NCI-H2196 treated with DMSO at 0.1 percent for 48 hours (cell line): ENCODE measurements around the gene CACUL1.
"Not testable (repeated sequence)": the region's sequence is repeated elsewhere in the genome, so short reads cannot be mapped to it uniquely, and the experiment has no call there.

Source experiments
- DNase-seq: peaks from one replicate; lab custom pipeline; 2025; ENCODE audit not compliant: unreplicated experiment; lab: John Stamatoyannopoulos, UW

CACUL1 gene

DNA sequence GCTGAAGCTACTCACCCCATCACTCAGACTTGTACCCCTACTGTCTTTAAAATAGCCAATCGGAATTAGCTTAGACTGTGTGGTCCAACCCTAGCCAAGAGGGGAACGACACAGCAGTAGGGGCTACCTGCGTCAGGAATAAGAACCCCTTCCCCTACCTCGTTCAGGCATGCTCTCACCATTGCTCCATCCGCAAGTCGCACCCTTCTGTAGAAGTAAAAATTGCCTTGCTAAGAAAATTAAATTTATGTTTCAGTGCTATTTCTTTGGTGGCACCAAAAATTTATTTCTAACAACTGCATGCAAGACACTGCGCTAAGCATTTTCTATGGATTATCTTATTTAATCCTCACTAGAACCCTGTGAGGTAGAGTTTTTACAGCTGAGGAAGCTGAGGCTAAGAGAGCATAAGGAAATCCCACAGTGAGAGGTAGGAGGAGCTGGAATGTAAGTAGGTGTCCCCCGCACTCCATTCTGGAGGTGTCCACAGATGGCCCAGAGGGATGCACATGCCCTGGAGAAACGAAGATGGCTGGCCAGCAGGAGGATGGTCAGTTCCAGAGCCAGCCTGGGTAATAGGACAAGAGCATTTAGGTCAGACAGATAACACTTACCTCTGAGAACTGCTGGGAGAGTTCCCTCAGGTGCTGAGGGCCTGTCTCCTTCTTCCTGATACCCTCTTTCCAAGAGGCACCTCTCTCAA is 15.3 kb upstream of the CACUL1 start:
- no peak for DNase-seq

DNA sequence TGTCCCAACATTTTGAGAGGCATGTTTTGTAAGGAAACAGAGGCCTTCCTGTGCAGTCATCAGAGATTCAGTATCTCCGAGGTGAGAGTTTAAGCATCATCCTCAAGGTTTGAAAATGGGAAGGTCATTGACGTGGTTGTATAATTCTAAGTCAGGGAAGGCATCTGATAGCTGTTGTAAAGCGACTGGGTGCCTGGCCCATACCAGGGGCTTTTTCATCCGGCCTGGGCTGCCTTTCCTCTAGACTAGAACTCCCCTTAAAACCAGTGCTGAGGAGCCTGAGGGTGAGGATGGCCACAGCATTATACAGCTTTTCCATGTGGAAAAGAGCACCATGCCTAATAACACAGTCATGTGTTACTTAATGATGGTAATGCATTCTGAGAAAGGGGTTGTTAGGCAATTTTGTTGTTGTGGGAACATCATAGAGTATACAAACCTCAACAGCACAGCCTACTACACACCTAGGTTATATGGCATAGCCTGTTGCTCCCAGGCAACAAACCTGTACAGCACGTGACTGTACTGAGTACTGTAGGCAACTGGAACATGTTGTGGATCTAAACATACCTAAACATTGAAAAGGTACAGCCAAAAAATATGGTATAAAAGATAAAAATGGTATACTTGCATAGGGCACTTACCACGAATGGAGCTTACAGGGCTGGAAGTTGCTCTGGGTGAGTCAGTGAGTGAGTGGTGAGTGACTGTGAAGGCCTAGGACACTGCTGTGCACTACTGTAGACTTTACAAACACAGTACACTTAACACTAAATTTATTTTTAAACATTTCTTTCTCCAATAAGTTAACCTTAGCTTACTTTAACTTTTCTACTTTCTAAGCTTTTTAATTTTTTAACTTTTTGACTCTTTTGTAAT is 13.5 kb upstream of the CACUL1 start:
- DNase-seq = no peak

DNA sequence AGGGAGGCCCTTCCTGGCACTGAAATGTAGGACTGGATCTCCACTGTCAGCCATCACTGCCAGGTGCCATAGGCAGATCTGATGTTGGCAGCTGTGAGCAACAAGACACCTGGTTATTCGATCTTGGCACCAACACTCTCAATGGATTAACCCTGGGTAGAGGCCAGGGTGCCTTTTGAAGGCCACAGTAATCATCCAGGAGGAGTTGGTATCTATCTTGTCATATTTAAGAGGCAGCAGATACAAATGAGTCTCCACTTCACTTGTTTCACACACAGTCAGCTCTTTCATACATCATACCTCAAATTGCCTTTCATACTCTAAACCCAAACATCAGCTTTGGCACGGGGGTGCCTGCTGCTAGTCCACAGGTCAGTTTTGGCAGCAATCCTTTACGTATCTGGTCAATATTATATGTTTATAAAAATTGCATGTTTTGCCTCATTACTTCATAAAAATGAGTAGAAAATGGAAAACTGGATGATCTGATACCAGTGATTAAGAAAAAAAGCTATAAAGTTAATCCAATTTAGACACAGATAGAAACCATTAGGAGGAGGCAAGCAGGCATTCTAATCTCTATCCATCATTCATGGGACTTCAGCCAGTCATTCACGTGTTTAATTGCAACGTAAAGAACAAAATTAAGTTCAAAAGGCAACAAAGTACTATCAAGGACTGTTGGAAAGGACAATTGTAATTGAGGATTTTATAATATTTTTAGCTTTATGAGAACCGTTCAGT is 12.7 kb upstream of the CACUL1 start:
- no peak for DNase-seq

DNA sequence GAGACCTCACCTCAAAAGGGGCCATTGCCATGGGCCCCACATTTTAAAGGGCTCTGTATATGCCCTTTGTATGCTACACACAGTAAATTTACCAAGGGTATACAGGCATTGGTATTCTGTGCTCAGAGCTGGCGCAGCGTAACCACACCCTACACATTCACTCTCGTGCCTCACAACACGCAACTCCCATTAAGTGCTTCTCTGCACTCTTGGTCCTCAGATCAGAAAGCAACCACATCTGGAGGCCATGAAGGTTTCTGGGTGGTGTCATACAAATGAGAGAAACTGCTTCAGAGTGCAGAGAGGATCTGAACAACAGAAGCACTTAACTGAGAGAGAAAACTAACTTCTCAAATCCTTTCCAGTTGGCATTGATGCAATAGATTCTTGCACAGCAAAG is 9.4 kb upstream of the CACUL1 start:
- DNase-seq = no peak

DNA sequence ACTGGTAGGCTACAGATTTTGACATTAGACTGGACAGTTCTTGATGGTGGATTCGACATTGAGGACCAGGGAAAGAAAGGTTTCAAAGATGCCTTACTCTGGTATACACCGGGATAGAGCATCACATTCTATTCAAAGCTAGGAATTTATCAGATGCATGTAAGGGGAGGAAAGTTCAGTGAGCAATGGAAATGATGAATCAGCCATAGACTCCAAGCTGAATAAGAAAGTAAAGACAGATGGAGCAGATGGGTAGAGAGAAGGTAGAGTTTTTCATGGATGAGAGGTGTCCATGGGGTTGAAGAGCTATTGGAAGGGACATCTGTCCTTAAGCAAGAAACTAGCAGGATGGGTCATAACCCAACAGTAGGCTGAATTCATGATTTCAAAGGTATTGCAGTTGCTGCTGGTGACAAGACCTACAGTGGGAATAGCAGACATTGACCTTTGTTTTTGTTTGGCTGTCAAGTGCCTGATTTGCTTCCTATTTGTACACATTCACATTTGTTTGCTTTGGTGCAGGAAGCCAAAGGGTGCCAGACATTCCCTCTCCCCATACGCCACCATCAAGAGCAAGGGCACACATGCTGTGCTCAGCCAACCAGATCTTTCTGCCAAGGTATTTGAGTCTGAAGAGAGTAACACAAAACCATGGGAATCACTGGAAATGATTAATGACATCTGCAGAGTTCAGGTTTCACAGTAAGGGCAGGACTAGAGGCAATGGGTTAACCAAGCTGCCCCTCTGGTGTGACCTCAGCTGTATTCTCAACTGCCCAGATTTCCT is 8.6 kb upstream of the CACUL1 start:
- DNase-seq = peak; percentile 55

DNA sequence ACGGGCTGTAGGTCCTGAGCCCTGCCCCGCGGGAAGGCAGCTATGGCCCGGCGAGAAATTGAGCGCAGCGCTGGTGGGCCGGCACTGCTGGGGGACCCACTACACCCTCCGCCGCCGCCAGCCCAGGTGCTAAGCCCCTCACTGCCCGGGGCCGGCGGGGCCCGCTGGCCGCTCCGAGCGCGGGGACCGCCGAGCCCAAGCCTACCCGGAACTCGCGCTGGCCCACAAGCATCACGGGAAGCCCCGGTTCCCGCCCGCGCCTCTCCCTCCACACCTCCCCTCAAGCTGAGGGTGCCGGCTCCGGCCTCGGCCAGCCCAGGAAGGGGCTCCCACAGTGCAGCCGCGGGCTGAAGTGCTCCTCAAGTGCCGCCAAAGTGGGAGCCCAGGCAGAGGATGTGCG is 5.5 kb upstream of the CACUL1 start:
- no peak for DNase-seq

DNA sequence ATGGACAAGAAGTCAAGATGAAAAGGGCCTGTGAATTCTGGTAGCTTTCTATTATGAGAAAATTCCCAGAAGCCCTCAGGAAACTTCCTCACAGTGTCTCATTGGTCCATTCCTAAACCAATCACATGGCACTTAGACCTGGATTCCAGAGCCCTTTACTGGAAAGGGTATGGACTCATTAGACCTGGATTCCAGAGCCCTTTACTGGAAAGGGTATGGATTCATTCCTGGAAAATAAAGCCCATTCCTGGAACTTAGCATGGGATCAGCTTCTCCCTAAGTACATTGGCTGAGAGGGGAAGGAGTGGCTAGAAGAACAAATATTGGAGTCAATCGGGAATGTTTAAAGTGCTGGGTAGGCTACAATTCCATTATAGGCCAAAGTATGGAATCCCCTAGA is 3.7 kb upstream of the CACUL1 start:
- no peak for DNase-seq

DNA sequence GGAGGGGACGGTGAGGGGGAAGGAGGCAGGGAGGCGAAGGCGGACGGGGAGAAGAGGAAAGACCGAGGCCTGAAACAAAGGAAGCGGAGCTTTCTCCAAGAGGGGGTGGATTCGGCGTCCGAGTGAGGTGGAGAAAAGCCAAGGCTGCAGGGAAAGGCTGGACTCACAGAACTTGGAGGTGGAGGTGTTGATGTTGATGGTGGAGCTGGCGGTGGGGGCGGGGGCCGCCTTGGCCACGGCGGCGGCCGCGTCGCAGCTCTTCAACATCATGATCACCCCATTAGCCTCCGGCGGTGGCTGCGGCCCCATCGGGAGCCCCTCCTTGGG is 578 bp downstream of the CACUL1 start:
- no peak for DNase-seq

DNA sequence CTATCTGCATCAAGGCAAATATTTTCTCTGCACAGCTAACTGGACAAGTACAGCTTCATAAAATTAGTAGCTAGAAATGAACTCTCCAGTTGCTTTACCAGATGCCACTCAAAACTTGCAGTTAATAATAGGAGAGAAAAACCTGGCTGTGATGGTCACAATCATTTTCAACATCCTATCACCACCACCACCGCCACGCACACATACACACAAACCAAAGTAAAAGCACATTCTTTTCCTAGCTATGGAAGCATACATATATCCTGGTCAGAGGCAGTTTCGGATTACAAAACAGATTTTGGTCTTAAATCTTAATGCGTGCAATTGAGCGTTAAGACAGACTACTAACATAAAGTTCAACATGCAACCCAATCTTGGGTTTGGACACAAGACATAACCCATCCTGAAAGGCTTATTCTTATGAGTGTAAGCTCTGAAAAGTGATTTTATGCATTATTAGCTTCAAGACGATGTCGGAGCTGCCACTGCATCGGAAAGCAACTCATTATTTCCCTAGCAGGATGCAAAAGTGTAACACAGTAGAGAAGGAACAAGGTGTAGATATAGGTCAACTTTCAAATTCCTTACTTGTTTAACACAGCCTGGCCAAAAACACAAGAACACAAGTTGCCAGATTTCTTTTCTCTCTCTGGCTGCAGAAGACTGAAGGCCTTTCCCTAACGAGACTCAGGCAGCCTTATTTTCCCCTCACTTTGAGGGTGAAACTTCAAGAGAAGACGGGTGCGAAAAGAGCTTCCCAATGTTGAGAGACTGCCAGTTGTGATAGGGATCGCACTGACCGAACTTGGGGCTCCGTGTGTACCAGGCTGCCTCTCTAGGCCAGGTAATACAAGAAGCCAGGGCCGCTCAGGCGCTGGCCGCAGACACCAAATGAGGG is 1.2 kb downstream of the CACUL1 start:
- peak; percentile 4 for DNase-seq

DNA sequence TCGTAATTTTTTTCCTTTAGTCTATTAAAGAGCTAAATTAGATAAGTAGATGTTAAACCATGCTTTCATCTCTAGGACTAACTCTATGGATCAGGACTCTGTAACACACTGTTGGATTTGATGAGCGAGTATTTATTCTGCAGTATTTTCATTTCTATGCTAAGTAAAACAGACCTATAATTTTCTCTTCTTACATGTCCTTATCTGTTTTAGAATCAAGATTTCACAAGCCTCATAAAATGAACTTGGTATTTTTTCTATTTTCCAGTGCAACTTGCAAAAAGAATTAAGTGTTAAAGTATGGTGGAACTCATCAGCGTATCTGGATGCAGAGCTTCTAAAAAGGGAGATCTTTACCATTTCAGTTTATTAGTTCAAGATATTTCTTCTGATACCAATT is 2.4 kb downstream of the CACUL1 start:
- no peak for DNase-seq

DNA sequence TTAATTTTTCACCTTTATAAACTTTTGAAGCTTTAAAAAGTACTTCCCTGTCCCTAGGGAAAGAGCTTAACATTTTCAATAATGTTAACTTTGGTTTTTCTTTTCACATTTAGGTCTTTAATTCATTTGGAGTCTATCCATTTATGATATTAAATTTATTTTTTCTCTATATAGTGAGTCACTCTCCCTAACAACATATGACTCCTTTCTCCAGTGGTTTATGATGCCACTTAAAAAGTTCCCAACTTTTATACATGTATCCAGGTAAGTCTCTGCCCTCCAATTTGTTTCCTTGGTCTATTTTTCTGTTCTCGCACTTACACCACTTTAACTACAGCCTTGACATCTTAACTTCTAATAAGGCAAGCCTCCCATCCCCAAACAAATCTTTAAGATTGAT is 3.5 kb downstream of the CACUL1 start:
- DNase-seq = no peak

DNA sequence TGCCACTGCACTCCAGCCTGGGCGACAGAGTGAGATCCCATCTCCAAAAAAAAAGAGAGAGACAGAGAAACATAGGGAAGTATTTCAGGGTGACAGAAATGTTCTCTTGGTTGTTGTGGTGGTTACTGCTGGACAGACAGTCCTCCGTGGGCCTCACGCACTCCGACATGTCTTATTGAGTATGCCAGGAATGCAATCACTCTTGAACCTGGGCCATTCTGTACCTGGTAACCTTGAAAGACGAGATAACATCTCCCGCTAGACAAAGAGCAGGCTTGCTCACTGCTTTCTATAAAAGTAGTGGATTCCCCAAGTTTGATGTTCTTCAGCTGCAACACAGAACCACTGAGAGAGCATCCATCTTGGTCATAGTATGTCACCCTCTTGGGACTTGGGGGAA is 6.7 kb downstream of the CACUL1 start:
- DNase-seq = no peak

DNA sequence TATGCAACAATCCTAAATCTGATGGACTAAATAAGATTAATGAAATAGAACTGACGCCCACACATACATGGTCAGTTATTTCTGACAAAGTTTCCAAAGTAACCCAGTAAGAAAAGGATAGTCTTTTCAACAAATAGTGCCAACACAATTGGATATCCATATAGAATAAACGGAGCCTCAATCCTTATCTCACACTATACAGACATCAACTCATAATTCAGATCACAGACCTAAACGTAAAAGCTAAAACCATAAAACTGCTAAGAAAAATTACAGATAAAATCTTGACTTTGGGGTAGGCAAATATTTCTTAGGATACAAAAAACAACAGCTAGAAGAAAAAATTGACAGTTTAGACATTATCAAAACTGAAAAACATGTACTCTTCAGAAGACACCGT is 8.5 kb downstream of the CACUL1 start:
- DNase-seq = no peak

DNA sequence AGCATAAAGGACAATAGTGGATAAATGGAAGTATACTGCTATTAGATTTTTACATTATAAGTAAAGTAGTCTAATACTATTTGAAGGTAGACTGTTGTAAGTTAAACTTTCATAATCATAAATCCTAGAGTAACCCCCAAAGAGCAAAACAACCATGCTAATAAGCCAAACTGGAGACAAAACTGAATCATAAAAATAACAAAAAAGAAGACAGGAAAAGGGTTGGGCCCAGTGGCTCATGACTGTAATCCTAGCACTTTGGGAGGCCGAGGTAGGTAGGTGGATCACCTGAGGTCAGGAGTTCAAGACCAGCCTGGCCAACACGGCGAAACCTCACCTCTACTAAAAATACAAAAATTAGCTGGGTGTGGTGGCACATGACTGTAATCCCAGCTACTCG is 9.7 kb downstream of the CACUL1 start:
- DNase-seq = no peak

DNA sequence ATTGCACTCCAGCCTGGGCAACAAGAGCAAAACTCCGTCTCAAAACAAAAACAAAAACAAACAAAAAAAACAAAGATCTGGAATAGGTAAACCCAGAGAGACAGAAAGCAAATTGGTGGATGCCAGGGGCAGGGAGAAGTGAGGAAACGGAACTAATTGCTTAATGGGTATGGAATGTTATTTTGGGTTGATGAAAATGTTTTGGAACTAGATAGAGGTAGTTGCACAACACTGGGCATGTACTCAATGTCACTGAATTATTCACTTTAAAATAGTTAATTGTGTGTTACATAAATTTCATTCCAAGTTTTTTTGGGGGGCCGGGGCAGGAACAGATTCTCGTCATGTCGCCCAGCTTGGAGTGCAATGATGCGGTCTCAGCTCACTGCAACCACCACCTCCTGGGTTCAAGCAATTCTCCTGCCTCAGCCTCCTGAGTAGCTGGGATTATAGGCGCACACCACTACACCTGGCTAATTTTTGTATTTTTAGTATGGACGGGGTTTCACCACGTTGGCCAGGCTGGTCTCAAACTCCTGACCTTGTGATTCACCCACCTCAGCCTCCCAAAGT is 10.3 kb downstream of the CACUL1 start:
- not testable (repeated sequence) for DNase-seq

DNA sequence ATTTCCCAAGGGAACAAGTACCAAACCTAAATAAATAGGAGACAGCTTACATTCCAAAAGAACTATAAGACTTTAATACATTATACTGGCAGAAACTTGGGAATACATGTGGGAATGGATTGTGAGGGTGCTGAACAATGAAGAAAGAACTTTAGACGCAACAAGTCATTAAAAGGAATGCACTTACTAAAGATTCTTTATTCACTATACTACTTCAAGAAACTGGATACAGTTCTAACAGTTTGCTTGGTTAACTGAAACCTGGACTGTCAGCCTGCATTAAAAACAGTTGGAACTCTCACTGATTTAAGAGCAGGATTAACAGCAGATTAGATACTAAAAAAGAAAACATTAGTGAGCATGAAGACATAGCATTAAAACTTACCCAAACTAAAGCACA is 12.0 kb downstream of the CACUL1 start:
- no peak for DNase-seq

DNA sequence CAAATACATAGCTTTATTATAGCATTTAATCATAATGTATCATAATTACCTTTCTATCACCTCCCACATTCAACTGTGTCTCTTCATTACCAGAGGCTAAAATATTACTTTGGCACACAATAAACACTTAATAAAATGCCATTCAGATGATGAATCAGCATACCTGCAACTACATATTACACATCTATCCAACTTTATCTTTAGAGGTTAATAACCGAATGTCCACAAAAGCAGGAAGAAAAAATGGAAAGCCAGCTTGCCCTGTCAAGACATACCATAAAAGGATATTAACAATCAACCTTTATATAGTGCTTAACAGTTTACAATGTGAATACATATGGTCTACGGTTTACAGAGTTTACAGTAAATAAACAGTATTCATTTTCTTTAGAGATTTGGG is 12.7 kb downstream of the CACUL1 start:
- no peak for DNase-seq

DNA sequence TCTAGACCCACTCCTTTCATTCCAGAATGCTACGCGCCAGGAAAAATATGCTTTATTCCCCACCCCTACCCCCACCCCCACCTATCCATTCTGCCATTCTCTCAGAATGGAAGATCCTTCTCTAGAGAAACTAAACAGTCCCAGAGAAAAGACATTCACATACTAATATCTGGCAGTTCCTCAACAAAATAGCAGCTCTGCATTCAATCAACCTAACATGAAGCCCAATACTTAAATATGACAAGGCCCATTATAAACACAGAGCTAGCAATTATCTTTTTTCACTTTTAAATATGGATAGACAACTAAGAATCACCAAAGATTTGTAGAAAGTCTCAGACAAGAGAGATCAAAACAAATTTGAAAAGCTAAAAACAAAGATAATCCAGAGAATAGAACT is 16.4 kb downstream of the CACUL1 start:
- no peak for DNase-seq

DNA sequence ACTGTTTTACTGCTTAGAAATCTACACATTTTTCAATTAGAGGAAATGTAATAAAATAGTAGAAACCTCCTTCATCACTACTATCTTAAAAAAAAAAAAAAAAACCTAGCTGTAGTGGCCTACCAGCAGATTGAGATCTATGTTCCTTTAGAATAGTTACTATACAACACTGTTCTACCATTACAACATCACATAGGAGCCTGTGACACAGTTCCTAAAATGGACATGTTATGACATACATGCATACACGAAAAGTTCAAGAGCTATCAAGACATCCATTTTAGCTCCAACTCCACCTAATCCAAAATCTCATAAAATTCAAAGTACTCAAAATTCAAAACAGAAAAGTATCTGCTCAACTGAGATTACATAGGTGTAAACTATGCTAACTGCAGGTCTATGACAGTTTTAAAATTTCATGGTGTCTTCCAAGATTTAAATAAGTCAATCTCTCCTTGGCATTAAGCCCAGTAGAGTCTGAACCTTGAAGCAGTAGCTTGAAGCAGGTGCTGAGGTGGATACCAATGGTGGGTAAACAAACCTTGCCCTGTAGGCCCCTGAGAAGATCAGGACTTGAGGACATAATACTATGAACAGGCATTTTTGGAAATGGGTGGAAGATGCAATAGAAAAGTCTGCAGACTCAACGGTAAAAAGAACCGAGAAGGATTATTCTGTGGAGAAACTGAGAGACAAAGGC is 17.0 kb downstream of the CACUL1 start:
- no peak for DNase-seq
